Keratinocyte (primary cell): ENCODE measurements around the gene SCAF1. TPM values are rescaled to one million over a fixed set of nuclear protein-coding genes. Genes with fewer than 3 reads are reported as not detected.

Experiments
- DNase-seq: peaks from one replicate; pipeline ENCODE4 v3.0.0-alpha.2; 2011; ENCODE audit warnings: low read depth, missing footprints, low spot score
- FAIRE-seq: peaks from 2 replicates; lab custom pipeline; 2011; peaks lifted over from hg19 to GRCh38; lab: Jason Lieb, UNC
- H2AFZ ChIP-seq: 2 replicates; pipeline ENCODE4 v1.6.0; 2012; ENCODE audit warnings: low read length, control low read depth, inconsistent platforms; ENCODE audit not compliant: control insufficient read depth
- H3K27ac ChIP-seq: 2 replicates; pipeline ENCODE4 v1.5.1; 2011; ENCODE audit warnings: low read length; ENCODE audit not compliant: control insufficient read depth, insufficient read depth
- H3K27me3 ChIP-seq: 3 replicates; pipeline ENCODE4 v1.6.0; 2011; ENCODE audit warnings: low read length; ENCODE audit not compliant: control insufficient read depth, insufficient read depth; ENCODE audit errors: extremely low read depth
- H3K36me3 ChIP-seq, 2 experiments: 2 replicates in 1 of 2; 3 replicates in 1 of 2; pipeline ENCODE4 v1.5.1; 2011; ENCODE audit warnings: low read length in 2 of 2, mild to moderate bottlenecking in 1 of 2; ENCODE audit not compliant: control insufficient read depth in 2 of 2, insufficient read depth in 2 of 2; ENCODE audit errors: extremely low read depth in 1 of 2
- H3K4me1 ChIP-seq: 3 replicates; pipeline ENCODE4 v1.5.1; 2011; ENCODE audit warnings: low read length; ENCODE audit not compliant: control insufficient read depth, insufficient read depth; ENCODE audit errors: extremely low read depth
- H3K4me2 ChIP-seq: 3 replicates; pipeline ENCODE4 v1.6.0; 2011; ENCODE audit warnings: low read depth, low read length; ENCODE audit not compliant: control insufficient read depth, insufficient read depth; ENCODE audit errors: extremely low read depth
- H3K4me3 ChIP-seq, 3 experiments: fragments of 200-600 bp in 1 of 3; sonication (generic) in 1 of 3; 2 replicates in 2 of 3; 3 replicates in 1 of 3; pipeline ENCODE4 v1.5.1; 2011 to 2016; ENCODE audit warnings: low read length in 3 of 3, mild to moderate bottlenecking in 3 of 3, control low read depth in 2 of 3, inconsistent platforms in 1 of 3, low read depth in 1 of 3, mixed read lengths in 1 of 3, mixed run types in 1 of 3, moderate library complexity in 1 of 3; ENCODE audit not compliant: control insufficient read depth in 2 of 3, insufficient read depth in 2 of 3; ENCODE audit errors: extremely low read depth in 1 of 3
- H3K79me2 ChIP-seq: 2 replicates; pipeline ENCODE4 v1.6.0; 2012; ENCODE audit warnings: low read length; ENCODE audit not compliant: control insufficient read depth, insufficient read depth
- H3K9ac ChIP-seq: 3 replicates; pipeline ENCODE4 v1.6.0; 2011; ENCODE audit warnings: low read length; ENCODE audit not compliant: control insufficient read depth, insufficient read depth; ENCODE audit errors: extremely low read depth
- H3K9me1 ChIP-seq: 3 replicates; pipeline ENCODE4 v1.6.0; 2011; ENCODE audit warnings: low read length; ENCODE audit not compliant: control insufficient read depth, insufficient read depth; ENCODE audit errors: extremely low read depth
- H3K9me3 ChIP-seq: 2 replicates; pipeline ENCODE4 v1.5.1; 2012; ENCODE audit warnings: low read depth, low read length; ENCODE audit not compliant: control insufficient read depth
- H4K20me1 ChIP-seq: 3 replicates; pipeline ENCODE4 v1.6.0; 2011; ENCODE audit warnings: low read length; ENCODE audit not compliant: control insufficient read depth, insufficient read depth; ENCODE audit errors: extremely low read depth
- CTCF ChIP-seq, 3 experiments: IDR thresholded peaks in 1 of 3; conservative IDR thresholded peaks in 1 of 3; optimal IDR thresholded peaks in 1 of 3; 2 replicates in 2 of 3; 3 replicates in 1 of 3; pipeline versions ENCODE3 to v1.5.1; 2011; ENCODE audit warnings: low read length in 3 of 3, mild to moderate bottlenecking in 3 of 3, moderate library complexity in 2 of 3, control low read depth in 1 of 3, inconsistent platforms in 1 of 3; ENCODE audit not compliant: insufficient read depth in 2 of 3; ENCODE audit errors: extremely low read depth in 1 of 3
- EZH2 ChIP-seq: IDR thresholded peaks from one replicate; pipeline ENCODE4 v1.6.1; 2012; ENCODE audit warnings: inconsistent platforms, mild to moderate bottlenecking, low read length, moderate library complexity
- dilution Hi-C: fragments of 300-500 bp; cut with MboI; formaldehyde crosslinking; loops from one replicate; pipeline ENCODE4 v1.7.0; 2020; ENCODE audit warnings: low sequenced_read_pairs; ENCODE audit not compliant: extremely low pct_ligation_motif_present
- polyA plus RNA-seq, 5 experiments: library from polyadenylated mRNA; depleted of rRNA in 3 of 5; stranded (reverse) in 3 of 5; stranded (forward) in 1 of 5; unstranded in 1 of 5; fragments of >200 nt; gene quantifications; 1 replicate in 1 of 5; 2 replicates in 3 of 5; 3 replicates in 1 of 5; pipeline versions ENCODE4 v1.2.1 to v1.2.3, GENCODE V29; 2011 to 2012; ENCODE audit warnings: missing spikeins in 2 of 5, low read depth in 1 of 5, low replicate concordance in 1 of 5

The SCAF1 gene
- polyA plus RNA-seq, 1 donor (not counting 4 experiments of a cell fraction or from before 2014, with no cell fraction given) = 3.4 TPM

GRCh38 chr19:49643466-49643865, 1.5 kb downstream of the SCAF1 start:
- Histone ChIP-seq H3K9ac (no peak overlapping the region), H3K9me1 (no peaks in the 10 kb centered on the region), H4K20me1 (peaks cover 2% of the 10 kb centered on the region), H3K27me3 (no peaks in the 10 kb centered on the region), H3K9me3 (no peaks in the 10 kb centered on the region), H3K4me1 (peaks cover 20% of the 10 kb centered on the region), H3K36me3 (peaks cover 15 to 18% of the 10 kb centered on the region in 2 experiments), H3K4me2 (peak overlapping the region; percentile 100), H3K27ac (peak overlapping the region; percentile 19), H2AFZ (no peak overlapping the region), H3K4me3 (peak overlapping the region in 1 of 3 experiments; percentile 33), H3K79me2 (peaks cover 67% of the 10 kb centered on the region)
- FAIRE-seq = peak; percentile 56
- DNase-seq = no peak
- dilution Hi-C loops = no loop called here
- TF ChIP-seq CTCF (optimal IDR thresholded peaks at IDR 0.05 in 1 of 3, IDR thresholded peaks at IDR 0.05 in 1 of 3, conservative IDR thresholded peaks at IDR 0.05 in 1 of 3; ENCODE audit: extremely low read depth in 1 of 3, insufficient read depth in 2 of 3, low read length in 3 of 3) (no peak), EZH2 (no peak)

- no peak overlapping the region for H3K4me3 ChIP-seq
- peaks cover 72% of the 10 kb centered on the region for H3K79me2 ChIP-seq
- H3K27me3 ChIP-seq = no peaks in the 10 kb centered on the region
- H3K9me3 ChIP-seq = no peaks in the 10 kb centered on the region
- no peak overlapping the region for H3K4me2 ChIP-seq
- H3K4me1 ChIP-seq = peaks cover 17% of the 10 kb centered on the region
- TF ChIP-seq EZH2 = no peak
- no peak for TF ChIP-seq CTCF (optimal IDR thresholded peaks at IDR 0.05 in 1 of 3, IDR thresholded peaks at IDR 0.05 in 1 of 3, conservative IDR thresholded peaks at IDR 0.05 in 1 of 3; ENCODE audit: extremely low read depth in 1 of 3, insufficient read depth in 2 of 3, low read length in 3 of 3)
- H3K9ac ChIP-seq = no peak overlapping the region
- no peak for FAIRE-seq
- no peaks in the 10 kb centered on the region for H3K9me1 ChIP-seq
- peaks cover 27 to 28% of the 10 kb centered on the region in 2 experiments for H3K36me3 ChIP-seq
- no peak for DNase-seq
- no peak overlapping the region for H3K27ac ChIP-seq
- H4K20me1 ChIP-seq = peaks cover 6% of the 10 kb centered on the region
- dilution Hi-C loops = no loop called here
- no peak overlapping the region for H2AFZ ChIP-seq
Observed at GRCh38 chr19:49645592-49645991, 3.6 kb downstream of the SCAF1 start.
